Measurements from ENCODE around the gene F2RL1. TPM values are rescaled to one million over a fixed set of nuclear protein-coding genes. Genes with fewer than 3 reads are reported as not detected.

The F2RL1 gene
- total and polyA plus RNA-seq, 2 of the 13 experiments (the other 11 are each of a cell fraction or from before 2014, with no cell fraction given), result 9.9 to 23.0 TPM

DNA sequence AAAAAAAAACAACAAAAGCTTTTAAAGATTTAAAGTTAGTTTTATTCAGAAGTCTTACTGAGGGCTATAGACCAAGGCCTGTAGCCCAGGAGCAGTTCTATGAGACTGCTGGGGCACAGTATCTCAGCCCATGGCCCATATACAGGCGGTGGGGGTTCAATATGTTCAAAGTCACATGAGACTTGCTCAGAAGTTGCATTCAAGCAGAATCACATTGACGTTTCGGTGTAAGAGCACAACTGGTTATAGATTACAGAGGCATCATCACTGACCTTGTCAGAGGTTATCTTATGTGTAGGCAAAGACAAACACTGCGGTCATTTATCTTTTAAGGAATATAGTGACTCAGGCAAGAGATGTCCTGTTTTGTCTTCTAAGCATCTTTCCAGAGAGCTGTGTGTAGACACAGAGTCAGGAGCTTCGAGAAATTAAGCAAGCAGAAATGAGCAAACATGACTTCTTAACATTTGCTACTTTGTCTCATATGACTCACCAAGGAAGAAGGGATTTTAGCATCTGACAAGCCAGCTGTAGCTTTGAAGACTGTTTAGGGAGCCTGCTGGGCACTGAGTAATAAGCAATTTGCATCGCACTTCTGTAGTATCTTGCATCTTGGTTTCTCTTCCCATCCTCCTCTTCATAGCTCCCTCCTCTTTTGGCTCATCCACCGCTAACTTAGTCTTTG, 12.9 kb upstream of the F2RL1 start (continued):
- TF ChIP-seq, protein P1, sequence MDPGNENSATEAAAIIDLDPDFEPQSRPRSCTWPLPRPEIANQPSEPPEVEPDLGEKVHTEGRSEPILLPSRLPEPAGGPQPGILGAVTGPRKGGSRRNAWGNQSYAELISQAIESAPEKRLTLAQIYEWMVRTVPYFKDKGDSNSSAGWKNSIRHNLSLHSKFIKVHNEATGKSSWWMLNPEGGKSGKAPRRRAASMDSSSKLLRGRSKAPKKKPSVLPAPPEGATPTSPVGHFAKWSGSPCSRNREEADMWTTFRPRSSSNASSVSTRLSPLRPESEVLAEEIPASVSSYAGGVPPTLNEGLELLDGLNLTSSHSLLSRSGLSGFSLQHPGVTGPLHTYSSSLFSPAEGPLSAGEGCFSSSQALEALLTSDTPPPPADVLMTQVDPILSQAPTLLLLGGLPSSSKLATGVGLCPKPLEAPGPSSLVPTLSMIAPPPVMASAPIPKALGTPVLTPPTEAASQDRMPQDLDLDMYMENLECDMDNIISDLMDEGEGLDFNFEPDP (CRISPR knock-in tag; conservative IDR thresholded peaks at IDR 0.05), result no peak
- TF ChIP-seq RARA (CRISPR knock-in tag; IDR thresholded peaks at IDR 0.05) (peak; percentile 52), ZNF703 (CRISPR knock-in tag; IDR thresholded peaks at IDR 0.05; ENCODE audit: borderline replicate concordance) (no peak), FIP1L1 (IDR thresholded peaks at IDR 0.05; ENCODE audit: borderline replicate concordance, insufficient read depth, low read depth, low read length) (no peak), SMC3 (IDR thresholded peaks at IDR 0.05; ENCODE audit: low read length) (no peak), SMYD3 (CRISPR knock-in tag; IDR thresholded peaks at IDR 0.05) (no peak), ZNF720 (CRISPR knock-in tag; IDR thresholded peaks at IDR 0.05) (no peak), LCORL (IDR thresholded peaks at IDR 0.05) (no peak), LCORL (CRISPR knock-in tag; IDR thresholded peaks at IDR 0.05) (no peak), EP300 (IDR thresholded peaks at IDR 0.05; ENCODE audit: low read depth in 2 of 2, low read length in 2 of 2) (peak in 1 of 2 experiments; percentile 84; a peak in 2 of 4 replicates), EP300 (CRISPR knock-in tag; IDR thresholded peaks at IDR 0.05; ENCODE audit: borderline replicate concordance) (peak; percentile 82), ZNF891 (CRISPR knock-in tag; IDR thresholded peaks at IDR 0.05) (no peak), FOSL1 (CRISPR knock-in tag; IDR thresholded peaks at IDR 0.05; ENCODE audit: borderline replicate concordance) (peak; percentile 69), FOXA1 (IDR thresholded peaks at IDR 0.05) (no peak), FOXA1 (CRISPR knock-in tag; IDR thresholded peaks at IDR 0.05) (peak; percentile 61; the same call in 1 of the 2 replicates), ZNF562 (CRISPR knock-in tag; IDR thresholded peaks at IDR 0.05; ENCODE audit: borderline replicate concordance) (no peak), ZNF225 (CRISPR knock-in tag; IDR thresholded peaks at IDR 0.05) (no peak), CBX2 (IDR thresholded peaks at IDR 0.05; ENCODE audit: low read depth, low read length) (no peak), CBX2 (CRISPR knock-in tag; IDR thresholded peaks at IDR 0.05; ENCODE audit: low read depth) (no peak), RXRA (CRISPR knock-in tag; IDR thresholded peaks at IDR 0.05) (no peak; the same call in 1 of the 2 replicates), ZBTB7A (CRISPR knock-in tag; IDR thresholded peaks at IDR 0.05) (no peak), TEAD2 (CRISPR knock-in tag; IDR thresholded peaks at IDR 0.05) (no peak), GATAD1 (CRISPR knock-in tag; IDR thresholded peaks at IDR 0.05) (no peak), ZFP41 (CRISPR knock-in tag; IDR thresholded peaks at IDR 0.05; ENCODE audit: borderline replicate concordance) (no peak)
- TF ChIP-seq, protein P2, sequence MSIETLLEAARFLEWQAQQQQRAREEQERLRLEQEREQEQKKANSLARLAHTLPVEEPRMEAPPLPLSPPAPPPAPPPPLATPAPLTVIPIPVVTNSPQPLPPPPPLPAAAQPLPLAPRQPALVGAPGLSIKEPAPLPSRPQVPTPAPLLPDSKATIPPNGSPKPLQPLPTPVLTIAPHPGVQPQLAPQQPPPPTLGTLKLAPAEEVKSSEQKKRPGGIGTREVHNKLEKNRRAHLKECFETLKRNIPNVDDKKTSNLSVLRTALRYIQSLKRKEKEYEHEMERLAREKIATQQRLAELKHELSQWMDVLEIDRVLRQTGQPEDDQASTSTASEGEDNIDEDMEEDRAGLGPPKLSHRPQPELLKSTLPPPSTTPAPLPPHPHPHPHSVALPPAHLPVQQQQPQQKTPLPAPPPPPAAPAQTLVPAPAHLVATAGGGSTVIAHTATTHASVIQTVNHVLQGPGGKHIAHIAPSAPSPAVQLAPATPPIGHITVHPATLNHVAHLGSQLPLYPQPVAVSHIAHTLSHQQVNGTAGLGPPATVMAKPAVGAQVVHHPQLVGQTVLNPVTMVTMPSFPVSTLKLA (IDR thresholded peaks at IDR 0.05), result no peak
- TF ChIP-seq, protein P3, sequence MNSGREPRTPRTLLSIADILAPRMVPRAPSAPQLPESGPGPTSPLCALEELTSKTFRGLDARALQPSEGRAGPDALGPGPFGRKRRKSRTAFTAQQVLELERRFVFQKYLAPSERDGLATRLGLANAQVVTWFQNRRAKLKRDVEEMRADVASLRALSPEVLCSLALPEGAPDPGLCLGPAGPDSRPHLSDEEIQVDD (CRISPR knock-in tag; IDR thresholded peaks at IDR 0.05; ENCODE audit: borderline replicate concordance), result no peak
- TF ChIP-seq, protein P4, sequence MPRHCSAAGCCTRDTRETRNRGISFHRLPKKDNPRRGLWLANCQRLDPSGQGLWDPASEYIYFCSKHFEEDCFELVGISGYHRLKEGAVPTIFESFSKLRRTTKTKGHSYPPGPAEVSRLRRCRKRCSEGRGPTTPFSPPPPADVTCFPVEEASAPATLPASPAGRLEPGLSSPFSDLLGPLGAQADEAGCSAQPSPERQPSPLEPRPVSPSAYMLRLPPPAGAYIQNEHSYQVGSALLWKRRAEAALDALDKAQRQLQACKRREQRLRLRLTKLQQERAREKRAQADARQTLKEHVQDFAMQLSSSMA (CRISPR knock-in tag; IDR thresholded peaks at IDR 0.05), result no peak
- TF ChIP-seq, protein P5, sequence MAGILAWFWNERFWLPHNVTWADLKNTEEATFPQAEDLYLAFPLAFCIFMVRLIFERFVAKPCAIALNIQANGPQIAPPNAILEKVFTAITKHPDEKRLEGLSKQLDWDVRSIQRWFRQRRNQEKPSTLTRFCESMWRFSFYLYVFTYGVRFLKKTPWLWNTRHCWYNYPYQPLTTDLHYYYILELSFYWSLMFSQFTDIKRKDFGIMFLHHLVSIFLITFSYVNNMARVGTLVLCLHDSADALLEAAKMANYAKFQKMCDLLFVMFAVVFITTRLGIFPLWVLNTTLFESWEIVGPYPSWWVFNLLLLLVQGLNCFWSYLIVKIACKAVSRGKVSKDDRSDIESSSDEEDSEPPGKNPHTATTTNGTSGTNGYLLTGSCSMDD (CRISPR knock-in tag; IDR thresholded peaks at IDR 0.05), result no peak

Measured in HepG2 (cell line).